Chondrocyte (in vitro differentiated cells): ENCODE data around the gene C1QTNF1. TPM values are rescaled to one million over a fixed set of nuclear protein-coding genes. Genes with fewer than 3 reads are reported as not detected.

Experiments
- DNase-seq: peaks from one replicate; pipeline ENCODE4 v3.0.0; 2021; ENCODE audit warnings: mixed read lengths, low spot score
- H3K27ac Mint-ChIP-seq: one replicate; pipeline ENCODE4 v1.8.0; 2021; ENCODE audit warnings: mild to moderate bottlenecking, moderate library complexity, mixed read lengths; ENCODE audit not compliant: unreplicated experiment
- H3K27me3 Mint-ChIP-seq: 2 replicates; pipeline ENCODE4 v1.8.0; 2021; ENCODE audit warnings: low read depth, mixed read lengths
- H3K36me3 Mint-ChIP-seq: 2 replicates; pipeline ENCODE4 v1.8.0; 2021; ENCODE audit warnings: low read depth, mixed read lengths
- H3K4me1 Mint-ChIP-seq: 2 replicates; pipeline ENCODE4 v1.8.0; 2021; ENCODE audit warnings: low read depth, mild to moderate bottlenecking, mixed read lengths
- H3K4me3 Mint-ChIP-seq: one replicate; pipeline ENCODE4 v1.8.0; 2021; ENCODE audit warnings: mild to moderate bottlenecking, moderate library complexity, mixed read lengths; ENCODE audit not compliant: unreplicated experiment
- H3K9me3 Mint-ChIP-seq: 2 replicates; pipeline ENCODE4 v1.8.0; 2021; ENCODE audit warnings: low read depth, mixed read lengths
- total RNA-seq: library from RNA; stranded (reverse); gene quantifications from 3 replicates; pipeline ENCODE4 v1.2.1, GENCODE V29; 2021
- TF ChIP-seq, protein P1 (sequence below): fragments of 200-600 bp; sonication (generic); IDR thresholded peaks from 2 replicates; pipeline ENCODE4 v1.5.0; 2021; ENCODE audit warnings: antibody characterized with exemption, mild to moderate bottlenecking, moderate library complexity

C1QTNF1 gene
- total RNA-seq, 1 donor from 2014 or later, result 74.7 TPM

GRCh38 chr17:79087428-79088143 lies 63.6 kb downstream of the C1QTNF1 start:
- Mint-ChIP-seq H3K4me1 (no peaks in the 10 kb centered on the region), H3K27ac (no peak overlapping the region), H3K9me3 (no peaks in the 10 kb centered on the region), H3K4me3 (no peak overlapping the region), H3K27me3 (no peaks in the 10 kb centered on the region), H3K36me3 (peaks cover 2% of the 10 kb centered on the region)
- no peak for DNase-seq
- TF ChIP-seq, protein P1, sequence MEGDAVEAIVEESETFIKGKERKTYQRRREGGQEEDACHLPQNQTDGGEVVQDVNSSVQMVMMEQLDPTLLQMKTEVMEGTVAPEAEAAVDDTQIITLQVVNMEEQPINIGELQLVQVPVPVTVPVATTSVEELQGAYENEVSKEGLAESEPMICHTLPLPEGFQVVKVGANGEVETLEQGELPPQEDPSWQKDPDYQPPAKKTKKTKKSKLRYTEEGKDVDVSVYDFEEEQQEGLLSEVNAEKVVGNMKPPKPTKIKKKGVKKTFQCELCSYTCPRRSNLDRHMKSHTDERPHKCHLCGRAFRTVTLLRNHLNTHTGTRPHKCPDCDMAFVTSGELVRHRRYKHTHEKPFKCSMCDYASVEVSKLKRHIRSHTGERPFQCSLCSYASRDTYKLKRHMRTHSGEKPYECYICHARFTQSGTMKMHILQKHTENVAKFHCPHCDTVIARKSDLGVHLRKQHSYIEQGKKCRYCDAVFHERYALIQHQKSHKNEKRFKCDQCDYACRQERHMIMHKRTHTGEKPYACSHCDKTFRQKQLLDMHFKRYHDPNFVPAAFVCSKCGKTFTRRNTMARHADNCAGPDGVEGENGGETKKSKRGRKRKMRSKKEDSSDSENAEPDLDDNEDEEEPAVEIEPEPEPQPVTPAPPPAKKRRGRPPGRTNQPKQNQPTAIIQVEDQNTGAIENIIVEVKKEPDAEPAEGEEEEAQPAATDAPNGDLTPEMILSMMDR, result peak; percentile 90

- no peak overlapping the region for H3K27ac Mint-ChIP-seq
- TF ChIP-seq, protein P1, result no peak
- no peaks in the 10 kb centered on the region for H3K27me3 Mint-ChIP-seq
- no peak overlapping the region for H3K4me3 Mint-ChIP-seq
- DNase-seq, result no peak
- H3K4me1 Mint-ChIP-seq, result no peaks in the 10 kb centered on the region
- H3K9me3 Mint-ChIP-seq, result no peaks in the 10 kb centered on the region
- peaks cover 2% of the 10 kb centered on the region for H3K36me3 Mint-ChIP-seq
Observed at GRCh38 chr17:79088247-79088996, 64.5 kb downstream of the C1QTNF1 start.

- H3K4me1 Mint-ChIP-seq, result no peaks in the 10 kb centered on the region
- TF ChIP-seq, protein P1, result no peak
- DNase-seq, result no peak
- peaks cover 2% of the 10 kb centered on the region for H3K36me3 Mint-ChIP-seq
- no peak overlapping the region for H3K27ac Mint-ChIP-seq
- no peaks in the 10 kb centered on the region for H3K9me3 Mint-ChIP-seq
- H3K27me3 Mint-ChIP-seq, result peaks cover 1% of the 10 kb centered on the region
- no peak overlapping the region for H3K4me3 Mint-ChIP-seq
Observed at GRCh38 chr17:79088997-79089328, 65.0 kb downstream of the C1QTNF1 start.

DNA sequence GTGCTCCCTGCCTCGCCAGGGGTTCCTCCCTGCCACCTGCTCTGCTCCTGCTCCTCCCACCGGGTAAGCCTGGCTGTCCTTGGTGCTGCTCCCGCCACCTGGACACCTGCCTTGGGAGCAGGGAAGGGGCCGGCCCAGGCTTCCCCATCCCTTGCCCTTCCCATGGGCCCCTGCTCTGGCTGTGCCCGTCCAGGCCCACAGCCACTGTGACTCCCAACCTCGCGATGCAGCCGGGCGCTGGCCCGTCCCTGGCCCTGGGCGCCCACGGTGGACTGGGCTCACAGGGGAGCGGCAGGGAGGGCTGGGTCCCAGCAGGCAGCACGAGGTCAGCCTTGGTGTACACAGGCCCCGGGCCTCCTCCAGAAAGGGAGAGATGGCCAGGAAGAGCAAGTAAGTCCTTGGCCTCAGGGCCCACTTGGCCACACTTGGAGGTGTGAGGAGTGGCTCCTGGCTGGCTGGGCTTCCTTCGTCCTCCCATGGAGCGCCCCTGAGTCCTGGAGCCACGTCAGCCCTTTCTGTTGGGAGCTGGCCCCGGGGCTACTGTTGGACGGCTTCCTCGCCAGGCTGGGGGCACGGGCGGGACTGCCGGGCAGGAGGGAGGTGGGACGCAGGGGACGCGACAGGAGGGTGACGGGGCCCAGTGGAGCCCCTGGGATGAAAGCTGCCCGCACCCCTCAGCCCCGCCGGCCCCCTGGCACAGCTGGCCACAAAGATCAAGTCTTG lies 65.9 kb downstream of the C1QTNF1 start:
- peaks cover 2% of the 10 kb centered on the region for H3K36me3 Mint-ChIP-seq

More for the DNA sequence above, 65.9 kb downstream of the C1QTNF1 start:
- H3K27me3 Mint-ChIP-seq, result peaks cover 1% of the 10 kb centered on the region
- no peak overlapping the region for H3K4me3 Mint-ChIP-seq
- TF ChIP-seq, protein P1, result no peak
- DNase-seq, result no peak
- no peaks in the 10 kb centered on the region for H3K4me1 Mint-ChIP-seq
- no peaks in the 10 kb centered on the region for H3K9me3 Mint-ChIP-seq
- H3K27ac Mint-ChIP-seq, result no peak overlapping the region
